OCI-LY1 (cell line): ENCODE results near the gene PRR27.
"Not testable (repeated sequence)": the region's sequence is repeated elsewhere in the genome, so short reads cannot be mapped to it uniquely, and the experiment has no call there.

Experiments
- H2AFZ ChIP-seq: fragments of 200-600 bp; sonication (generic), shearing (Covaris generic); 2 replicates; pipeline ENCODE4 v1.6.0; 2014; ENCODE audit warnings: antibody characterized with exemption, mild to moderate bottlenecking, low read length
- H3F3A ChIP-seq: fragments of 200-600 bp; sonication (generic), shearing (Covaris generic); 2 replicates; pipeline ENCODE4 v1.6.0; 2014; ENCODE audit warnings: mild to moderate bottlenecking, antibody characterized with exemption, low read length, moderate library complexity; ENCODE audit not compliant: insufficient read depth
- H3K27ac ChIP-seq: fragments of 200-600 bp; sonication (generic); 2 replicates; pipeline ENCODE4 v1.5.1; 2014; ENCODE audit warnings: low read length, mixed run types, mild to moderate bottlenecking, low read depth; ENCODE audit not compliant: poor library complexity, severe bottlenecking
- H3K27me3 ChIP-seq: fragments of 200-600 bp; sonication (generic); 2 replicates; pipeline ENCODE4 v1.6.0; 2014; ENCODE audit warnings: antibody characterized with exemption, mild to moderate bottlenecking, low read length, moderate library complexity; ENCODE audit not compliant: insufficient read depth
- H3K36me3 ChIP-seq: fragments of 200-600 bp; sonication (generic); 2 replicates; pipeline ENCODE4 v1.6.1; 2014; ENCODE audit warnings: mild to moderate bottlenecking, antibody characterized with exemption, low read length, moderate library complexity, mixed read lengths; ENCODE audit not compliant: insufficient read depth
- H3K4me1 ChIP-seq: fragments of 200-600 bp; sonication (generic); 2 replicates; pipeline ENCODE4 v1.5.1; 2014; ENCODE audit warnings: mild to moderate bottlenecking, low read length, moderate library complexity; ENCODE audit not compliant: insufficient read depth, severe bottlenecking
- H3K4me2 ChIP-seq: fragments of 200-600 bp; sonication (generic), shearing (Covaris generic); 2 replicates; pipeline ENCODE4 v1.6.1; 2014; ENCODE audit warnings: low read length
- H3K4me3 ChIP-seq: fragments of 200-600 bp; sonication (generic); 2 replicates; pipeline ENCODE4 v1.5.1; 2014; ENCODE audit warnings: low read length, low read depth, mild to moderate bottlenecking, mixed read lengths; ENCODE audit not compliant: poor library complexity, severe bottlenecking
- H3K79me2 ChIP-seq: fragments of 200-600 bp; shearing (Covaris generic); 2 replicates; pipeline ENCODE4 v1.6.1; 2016; ENCODE audit warnings: mixed run types, low read length, mixed read lengths; ENCODE audit not compliant: insufficient read depth
- H3K9ac ChIP-seq: fragments of 200-600 bp; sonication (generic), shearing (Covaris generic); 2 replicates; pipeline ENCODE4 v1.6.1; 2014; ENCODE audit warnings: mild to moderate bottlenecking, low read length, mixed read lengths
- H3K9me2 ChIP-seq: fragments of 200-600 bp; sonication (generic), shearing (Covaris generic); 2 replicates; pipeline ENCODE4 v1.6.1; 2014; ENCODE audit warnings: low read depth, mild to moderate bottlenecking, low read length, mixed read lengths
- H3K9me3 ChIP-seq: fragments of 200-600 bp; shearing (Covaris generic); 2 replicates; pipeline ENCODE4 v1.6.1; 2014; ENCODE audit warnings: low read length, mixed read lengths
- H4K20me1 ChIP-seq: fragments of 200-600 bp; sonication (generic), shearing (Covaris generic); 2 replicates; pipeline ENCODE4 v1.6.0; 2016; ENCODE audit warnings: mild to moderate bottlenecking, low read length; ENCODE audit not compliant: insufficient read depth
- CTCF ChIP-seq: fragments of 200-600 bp; sonication (generic), shearing (Covaris generic); IDR thresholded peaks from 2 replicates; pipeline ENCODE4 v1.5.1; 2017; ENCODE audit warnings: mild to moderate bottlenecking, antibody characterized with exemption, low read length, moderate library complexity, mixed read lengths
- EZH2 ChIP-seq: fragments of 200-600 bp; sonication (generic), shearing (Covaris generic); IDR thresholded peaks from 2 replicates; pipeline ENCODE4 v1.8.0; 2017; ENCODE audit warnings: borderline replicate concordance, mixed run types, mild to moderate bottlenecking, antibody characterized with exemption, low read length, moderate library complexity, mixed read lengths

The PRR27 gene

GRCh38 chr4:70203601-70204000 is 49.6 kb downstream of the PRR27 start:
- H3F3A ChIP-seq: no peaks in the 10 kb centered on the region
- H3K9me2 ChIP-seq: no peaks in the 10 kb centered on the region

GRCh38 chr4:70212752-70213151 is 58.7 kb downstream of the PRR27 start:
- not testable (repeated sequence) for H3K79me2 ChIP-seq, H2AFZ ChIP-seq, H3K4me1 ChIP-seq, H3K9me3 ChIP-seq, H3K36me3 ChIP-seq, H3K9me2 ChIP-seq, H3K4me2 ChIP-seq, H4K20me1 ChIP-seq, H3K9ac ChIP-seq, H3K27ac ChIP-seq, H3F3A ChIP-seq, H3K4me3 ChIP-seq, H3K27me3 ChIP-seq

More at GRCh38 chr4:70203601-70204000, 49.6 kb downstream of the PRR27 start:
- no peak overlapping the region for H3K4me3 ChIP-seq
- H4K20me1 ChIP-seq: no peaks in the 10 kb centered on the region
- H2AFZ ChIP-seq: no peak overlapping the region
- no peak overlapping the region for H3K4me2 ChIP-seq
- no peak for TF ChIP-seq CTCF
- TF ChIP-seq EZH2: no peak
- no peaks in the 10 kb centered on the region for H3K4me1 ChIP-seq
- H3K36me3 ChIP-seq: no peaks in the 10 kb centered on the region
- no peaks in the 10 kb centered on the region for H3K27me3 ChIP-seq
- no peak overlapping the region for H3K9ac ChIP-seq
- H3K27ac ChIP-seq: no peak overlapping the region
- H3K9me3 ChIP-seq: no peaks in the 10 kb centered on the region
- H3K79me2 ChIP-seq: no peaks in the 10 kb centered on the region
